MCF 10A (cell line): ENCODE data around the gene IL1F10. TPM values are rescaled to one million over a fixed set of nuclear protein-coding genes. Genes with fewer than 3 reads are reported as not detected.

ENCODE experiments used
- BruUV-seq: library from RNA; stranded (reverse); fragments of 400-500 nt; replicated peaks from 2 replicates; lab custom pipeline; 2021; lab: Mats Ljungman, UMichigan
- CTCF ChIA-PET: fragments of 300-600 bp; sonication (Branson Sonifier 250); formaldehyde crosslinking; extraction: SDS; loops from one replicate; lab custom pipeline; 2021; ENCODE audit warnings: antibody characterized with exemption, inconsistent platforms; lab: Yijun Ruan, JAX
- POLR2A ChIA-PET: fragments of 300-600, 350-650 bp; sonication (Branson Sonifier 250); formaldehyde crosslinking; extraction: SDS; loops from one replicate; lab custom pipeline; 2020; ENCODE audit warnings: antibody characterized with exemption, inconsistent platforms; lab: Yijun Ruan, JAX
- DNase-seq: peaks from one replicate; pipeline ENCODE4 v3.0.0-alpha.2; 2018; ENCODE audit not compliant: unreplicated experiment
- H3K27ac Mint-ChIP-seq: one replicate; pipeline ENCODE4 v1.8.0; 2022; ENCODE audit warnings: mild to moderate bottlenecking, low read depth, mixed read lengths; ENCODE audit not compliant: unreplicated experiment
- H3K27me3 Mint-ChIP-seq: one replicate; pipeline ENCODE4 v1.8.0; 2022; ENCODE audit warnings: mixed read lengths; ENCODE audit not compliant: insufficient read depth, unreplicated experiment
- H3K36me3 Mint-ChIP-seq: one replicate; pipeline ENCODE4 v1.8.0; 2022; ENCODE audit warnings: mild to moderate bottlenecking, moderate library complexity, mixed read lengths; ENCODE audit not compliant: insufficient read depth, unreplicated experiment
- H3K4me1 Mint-ChIP-seq: one replicate; pipeline ENCODE4 v1.8.0; 2022; ENCODE audit warnings: mixed read lengths; ENCODE audit not compliant: insufficient read depth, unreplicated experiment
- H3K4me3 Mint-ChIP-seq: one replicate; pipeline ENCODE4 v1.8.0; 2022; ENCODE audit warnings: mild to moderate bottlenecking, moderate library complexity, mixed read lengths; ENCODE audit not compliant: unreplicated experiment
- H3K9me3 Mint-ChIP-seq: one replicate; pipeline ENCODE4 v1.8.0; 2022; ENCODE audit warnings: mixed read lengths; ENCODE audit not compliant: unreplicated experiment
- intact Hi-C: fragments of 100-400 bp; cut with micrococcal nuclease; formaldehyde crosslinking; loops from 2 replicates; pipeline ENCODE4 v1.14.1; 2022
- total RNA-seq: library from RNA; stranded (reverse); gene quantifications from 2 replicates; pipeline ENCODE4 v1.2.3, GENCODE V29; 2022
- TF ChIP-seq, protein P1 (sequence below): fragments of 200-600 bp; IDR thresholded peaks from one replicate; pipeline ENCODE4 v1.8.0; 2022; ENCODE audit warnings: antibody characterized with exemption, mild to moderate bottlenecking; ENCODE audit not compliant: unreplicated experiment

The IL1F10 gene
- total RNA-seq, 1 experiment from 2014 or later = not detected

DNA sequence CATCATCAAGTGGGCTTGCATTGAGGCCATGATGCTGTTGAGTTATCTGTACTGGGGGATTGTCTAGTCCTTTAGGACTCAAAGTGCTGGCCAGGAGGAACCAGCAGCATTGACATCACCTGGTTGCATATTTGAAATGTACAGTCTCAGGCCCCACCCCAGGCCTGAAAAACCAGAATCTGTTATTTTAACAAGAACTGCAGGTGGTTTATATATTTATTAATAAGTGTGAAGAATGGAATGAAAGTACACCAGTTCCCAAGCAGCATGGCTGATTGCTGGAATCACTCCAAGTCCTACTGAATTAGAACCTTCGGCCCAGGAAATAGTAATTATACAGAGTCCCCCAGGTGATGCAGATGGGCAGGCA is 2.8 kb downstream of the IL1F10 start:
- peaks cover 15% of the 10 kb centered on the region for H3K4me1 Mint-ChIP-seq
- H3K4me3 Mint-ChIP-seq = no peak overlapping the region
- BruUV-seq = no TSS peak
- peaks cover 8% of the 10 kb centered on the region for H3K9me3 Mint-ChIP-seq
- TF ChIP-seq, protein P1, sequence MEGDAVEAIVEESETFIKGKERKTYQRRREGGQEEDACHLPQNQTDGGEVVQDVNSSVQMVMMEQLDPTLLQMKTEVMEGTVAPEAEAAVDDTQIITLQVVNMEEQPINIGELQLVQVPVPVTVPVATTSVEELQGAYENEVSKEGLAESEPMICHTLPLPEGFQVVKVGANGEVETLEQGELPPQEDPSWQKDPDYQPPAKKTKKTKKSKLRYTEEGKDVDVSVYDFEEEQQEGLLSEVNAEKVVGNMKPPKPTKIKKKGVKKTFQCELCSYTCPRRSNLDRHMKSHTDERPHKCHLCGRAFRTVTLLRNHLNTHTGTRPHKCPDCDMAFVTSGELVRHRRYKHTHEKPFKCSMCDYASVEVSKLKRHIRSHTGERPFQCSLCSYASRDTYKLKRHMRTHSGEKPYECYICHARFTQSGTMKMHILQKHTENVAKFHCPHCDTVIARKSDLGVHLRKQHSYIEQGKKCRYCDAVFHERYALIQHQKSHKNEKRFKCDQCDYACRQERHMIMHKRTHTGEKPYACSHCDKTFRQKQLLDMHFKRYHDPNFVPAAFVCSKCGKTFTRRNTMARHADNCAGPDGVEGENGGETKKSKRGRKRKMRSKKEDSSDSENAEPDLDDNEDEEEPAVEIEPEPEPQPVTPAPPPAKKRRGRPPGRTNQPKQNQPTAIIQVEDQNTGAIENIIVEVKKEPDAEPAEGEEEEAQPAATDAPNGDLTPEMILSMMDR = no peak
- intact Hi-C loops = no loop called here
- ChIA-PET POLR2A (no interaction called here), CTCF (interaction anchor here (1.7 kb wide), 1 partner anchor 9 kb away, joined by 4 read pairs; no protein-coding TSS in a partner anchor)
- H3K27ac Mint-ChIP-seq = no peak overlapping the region
- DNase-seq = no peak
- H3K36me3 Mint-ChIP-seq = no peaks in the 10 kb centered on the region
- H3K27me3 Mint-ChIP-seq = no peaks in the 10 kb centered on the region

DNA sequence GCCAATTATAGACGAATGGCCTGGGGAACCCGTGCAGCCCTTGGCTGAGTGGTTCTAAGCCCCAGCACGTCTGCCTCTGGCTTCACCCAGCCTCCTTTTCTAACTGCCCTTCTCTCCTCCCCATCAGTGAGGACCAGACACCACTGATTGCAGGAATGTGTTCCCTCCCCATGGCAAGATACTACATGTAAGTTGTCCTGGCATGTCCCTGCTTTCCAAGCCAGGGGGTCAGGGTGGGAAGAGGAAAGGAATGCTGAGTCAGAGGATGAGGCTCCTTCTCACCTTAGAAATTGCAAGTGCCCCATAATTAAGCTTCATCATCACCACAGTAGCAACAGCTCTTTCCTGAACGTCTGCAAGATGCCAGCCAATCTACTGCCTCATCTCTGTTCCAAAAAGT is 4.8 kb downstream of the IL1F10 start:
- Mint-ChIP-seq H3K27ac (no peak overlapping the region), H3K9me3 (peaks cover 7% of the 10 kb centered on the region), H3K27me3 (no peaks in the 10 kb centered on the region), H3K4me1 (peaks cover 17% of the 10 kb centered on the region), H3K4me3 (no peak overlapping the region), H3K36me3 (no peaks in the 10 kb centered on the region)
- intact Hi-C loops = no loop called here
- ChIA-PET POLR2A (interaction anchor here (0.6 to 1.0 kb wide), 2 partner anchors 87 to 168 kb away, joined by 3 to 4 read pairs; no protein-coding TSS in a partner anchor), CTCF (interaction anchor here (1.5 to 1.9 kb wide), 2 partner anchors 127 to 318 kb away, joined by 4 to 6 read pairs; no protein-coding TSS in a partner anchor)
- TF ChIP-seq, protein P1 = no peak
- no TSS peak for BruUV-seq
- no peak for DNase-seq

DNA sequence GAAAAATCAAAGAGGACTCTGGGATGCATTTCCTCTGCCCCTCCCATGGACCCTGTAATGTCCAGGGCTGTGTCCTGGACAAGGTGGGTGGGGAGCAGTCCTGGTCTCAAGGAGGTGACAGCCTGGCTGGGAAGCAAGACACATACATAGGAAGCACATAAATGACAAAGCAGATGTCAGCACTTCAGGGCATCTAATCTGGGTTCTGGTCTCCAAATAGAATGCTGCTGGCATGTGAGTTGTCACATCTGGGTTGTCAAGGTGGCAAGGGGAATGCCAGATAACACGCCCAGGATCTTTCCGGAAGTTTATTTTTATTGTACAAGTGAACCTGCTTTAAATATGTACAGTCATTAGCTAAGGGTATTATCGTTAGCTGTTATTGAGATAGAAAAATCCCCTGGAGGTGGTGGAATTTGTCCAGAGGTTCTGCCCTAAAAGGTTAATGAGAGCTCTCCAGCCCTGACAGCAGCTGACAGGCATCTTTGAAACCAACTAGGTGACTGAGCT is 5.6 kb downstream of the IL1F10 start:
- H3K27me3 Mint-ChIP-seq = no peaks in the 10 kb centered on the region
- peaks cover 25% of the 10 kb centered on the region for H3K4me1 Mint-ChIP-seq
- no peaks in the 10 kb centered on the region for H3K9me3 Mint-ChIP-seq
- H3K4me3 Mint-ChIP-seq = no peak overlapping the region
- POLR2A ChIA-PET = interaction anchor here (0.6 to 1.0 kb wide), 2 partner anchors 88 to 167 kb away, joined by 3 to 4 read pairs; no protein-coding TSS in a partner anchor
- BruUV-seq = no TSS peak
- CTCF ChIA-PET = interaction anchor here (1.4 to 1.9 kb wide), 3 partner anchors 63 to 317 kb away, joined by 3 to 6 read pairs (median 4); no protein-coding TSS in a partner anchor
- TF ChIP-seq, protein P1 = no peak
- intact Hi-C loops = no loop called here
- DNase-seq = no peak
- H3K36me3 Mint-ChIP-seq = no peaks in the 10 kb centered on the region
- H3K27ac Mint-ChIP-seq = no peak overlapping the region

DNA sequence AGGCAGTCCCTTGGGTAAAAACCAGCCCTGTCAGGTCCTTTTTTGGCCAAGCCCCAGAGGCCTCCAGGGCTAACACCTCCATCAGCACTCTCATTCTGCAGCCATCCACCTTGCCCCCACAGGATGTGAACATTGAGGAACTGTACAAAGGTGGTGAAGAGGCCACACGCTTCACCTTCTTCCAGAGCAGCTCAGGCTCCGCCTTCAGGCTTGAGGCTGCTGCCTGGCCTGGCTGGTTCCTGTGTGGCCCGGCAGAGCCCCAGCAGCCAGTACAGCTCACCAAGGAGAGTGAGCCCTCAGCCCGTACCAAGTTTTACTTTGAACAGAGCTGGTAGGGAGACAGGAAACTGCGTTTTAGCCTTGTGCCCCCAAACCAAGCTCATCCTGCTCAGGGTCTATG is 7.3 kb downstream of the IL1F10 start:
- peaks cover 28% of the 10 kb centered on the region for H3K4me1 Mint-ChIP-seq
- no peaks in the 10 kb centered on the region for H3K36me3 Mint-ChIP-seq
- H3K9me3 Mint-ChIP-seq = no peaks in the 10 kb centered on the region
- H3K27me3 Mint-ChIP-seq = no peaks in the 10 kb centered on the region
- POLR2A ChIA-PET = no interaction called here
- DNase-seq = no peak
- TF ChIP-seq, protein P1 = no peak
- BruUV-seq = no TSS peak
- intact Hi-C loops = no loop called here
- H3K4me3 Mint-ChIP-seq = no peak overlapping the region
- CTCF ChIA-PET = interaction anchor here (12.2 kb wide), 1 partner anchor 126 kb away, joined by 267 read pairs; no protein-coding TSS in a partner anchor
- H3K27ac Mint-ChIP-seq = no peak overlapping the region
